ENCODE data around the gene NT5C2. TPM values are rescaled to one million over a fixed set of nuclear protein-coding genes. Genes with fewer than 3 reads are reported as not detected.

The NT5C2 gene
- total RNA-seq, 1 experiment from 2014 or later: 74.6 TPM

DNA sequence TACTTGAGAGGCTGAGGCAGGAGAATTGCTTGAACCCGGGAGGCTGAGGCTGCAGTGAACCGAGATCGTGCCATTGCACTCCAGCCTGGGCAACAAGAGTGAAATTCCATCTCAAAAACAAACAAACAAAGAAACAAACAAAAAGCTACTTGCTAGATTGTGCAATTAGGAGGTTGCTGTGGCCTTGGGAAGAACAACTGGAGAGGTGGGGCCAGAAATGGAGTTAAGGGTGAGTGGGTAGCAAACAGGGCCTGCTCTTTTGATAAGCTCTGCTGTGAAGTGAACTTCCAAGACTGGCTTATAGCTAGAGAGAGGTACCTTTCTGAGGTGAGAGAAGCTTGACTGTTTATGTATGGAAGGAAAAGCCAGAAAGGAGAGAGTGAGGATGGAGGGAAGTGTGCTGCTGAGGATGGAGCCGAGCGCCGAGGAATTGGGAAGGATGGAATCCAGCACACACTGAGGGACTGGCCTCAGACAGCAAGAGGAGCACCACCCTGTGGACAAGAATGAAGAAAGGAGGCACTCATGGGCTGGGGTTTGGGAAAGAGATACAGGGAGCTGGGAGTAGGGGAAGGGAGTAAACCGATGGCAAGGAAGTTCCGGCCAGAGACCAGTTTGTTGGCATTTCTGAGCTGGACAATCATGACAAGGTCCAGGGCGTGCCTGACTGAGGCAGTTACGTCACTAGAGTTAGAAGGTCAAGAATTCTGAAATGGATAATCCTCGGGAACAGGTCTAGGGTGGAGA is 45.6 kb upstream of the NT5C2 start:
- H2AFZ ChIP-seq (ENCODE audit: low read length): peak overlapping the region; percentile 14; the same call in 1 of the 2 replicates

DNA sequence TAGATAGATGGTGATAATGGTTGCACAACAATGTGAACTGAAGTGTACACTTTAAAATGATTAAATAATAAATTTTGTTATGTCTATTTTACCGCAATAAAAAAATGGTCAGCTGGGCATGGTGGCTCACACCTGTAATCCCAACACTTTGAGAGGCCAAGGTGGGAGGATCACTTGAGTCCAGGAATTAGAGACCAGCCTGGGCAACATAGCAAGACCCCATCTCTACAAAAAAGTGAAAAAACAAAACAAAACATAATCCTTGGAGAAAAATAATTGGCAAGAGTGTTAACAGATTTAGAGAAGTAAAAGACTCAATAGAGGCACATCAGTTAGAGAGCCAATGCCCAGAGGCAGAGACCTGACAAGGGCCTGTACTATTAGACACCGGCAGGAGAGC is 42.7 kb upstream of the NT5C2 start:
- TF ChIP-seq, protein P1, sequence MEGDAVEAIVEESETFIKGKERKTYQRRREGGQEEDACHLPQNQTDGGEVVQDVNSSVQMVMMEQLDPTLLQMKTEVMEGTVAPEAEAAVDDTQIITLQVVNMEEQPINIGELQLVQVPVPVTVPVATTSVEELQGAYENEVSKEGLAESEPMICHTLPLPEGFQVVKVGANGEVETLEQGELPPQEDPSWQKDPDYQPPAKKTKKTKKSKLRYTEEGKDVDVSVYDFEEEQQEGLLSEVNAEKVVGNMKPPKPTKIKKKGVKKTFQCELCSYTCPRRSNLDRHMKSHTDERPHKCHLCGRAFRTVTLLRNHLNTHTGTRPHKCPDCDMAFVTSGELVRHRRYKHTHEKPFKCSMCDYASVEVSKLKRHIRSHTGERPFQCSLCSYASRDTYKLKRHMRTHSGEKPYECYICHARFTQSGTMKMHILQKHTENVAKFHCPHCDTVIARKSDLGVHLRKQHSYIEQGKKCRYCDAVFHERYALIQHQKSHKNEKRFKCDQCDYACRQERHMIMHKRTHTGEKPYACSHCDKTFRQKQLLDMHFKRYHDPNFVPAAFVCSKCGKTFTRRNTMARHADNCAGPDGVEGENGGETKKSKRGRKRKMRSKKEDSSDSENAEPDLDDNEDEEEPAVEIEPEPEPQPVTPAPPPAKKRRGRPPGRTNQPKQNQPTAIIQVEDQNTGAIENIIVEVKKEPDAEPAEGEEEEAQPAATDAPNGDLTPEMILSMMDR (conservative IDR thresholded peaks at IDR 0.05; ENCODE audit: low read depth, low read length): no peak
- TF ChIP-seq EZH2 (IDR thresholded peaks at IDR 0.05; ENCODE audit: low read length, unreplicated experiment): no peak
- no peak for TF ChIP-seq EZH2phosphoT487 (IDR thresholded peaks at IDR 0.05; ENCODE audit: borderline replicate concordance, low read length)
- BruUV-seq (replicated peaks): no TSS peak

More for the DNA sequence above, 45.6 kb upstream of the NT5C2 start:
- Histone ChIP-seq H3K9ac (ENCODE audit: low read length) (peak overlapping the region; percentile 86), H3K4me2 (ENCODE audit: low read length) (peak overlapping the region; percentile 44), H4K20me1 (ENCODE audit: low read length) (no peaks in the 10 kb centered on the region), H3K79me2 (ENCODE audit: low read length) (no peaks in the 10 kb centered on the region), H3K27ac (ENCODE audit: low read length) (peak overlapping the region; percentile 100), H3K4me1 (ENCODE audit: insufficient read depth, low read length) (peaks cover 45% of the 10 kb centered on the region), H3K9me2 (replicated peaks; ENCODE audit: low read length) (no peaks in the 10 kb centered on the region), H3K36me3 (ENCODE audit: low read depth, low read length) (no peaks in the 10 kb centered on the region), H3K4me3 (ENCODE audit: low read length) (no peak overlapping the region), H3K9me3 (ENCODE audit: low read length) (no peaks in the 10 kb centered on the region), H3F3A (ENCODE audit: low read length, unreplicated experiment) (peaks cover 4% of the 10 kb centered on the region), H3K27me3 (ENCODE audit: low read length) (no peaks in the 10 kb centered on the region)
- CTCF ChIA-PET: interaction anchor here (0.6 to 1.0 kb wide), 4 partner anchors 50 to 133 kb away, joined by 3 to 6 read pairs (median 3); no protein-coding TSS in a partner anchor
- TF ChIP-seq, protein P1 (conservative IDR thresholded peaks at IDR 0.05; ENCODE audit: low read depth, low read length): peak; percentile 69
- TF ChIP-seq EZH2 (IDR thresholded peaks at IDR 0.05; ENCODE audit: low read length, unreplicated experiment): no peak
- POLR2A ChIA-PET (ENCODE audit: unreplicated experiment): interaction anchor here (0.6 kb wide), 1 partner anchor 146 kb away, joined by 5 read pairs; no protein-coding TSS in a partner anchor
- ATAC-seq: peak; percentile 32
- DNase-seq: peak; percentile 94
- intact Hi-C loops (cut with micrococcal nuclease): no loop called here
- BruUV-seq (replicated peaks): no TSS peak

More for the DNA sequence above, 42.7 kb upstream of the NT5C2 start:
- Histone ChIP-seq H3K79me2 (ENCODE audit: low read length) (no peaks in the 10 kb centered on the region), H4K20me1 (ENCODE audit: low read length) (no peaks in the 10 kb centered on the region), H2AFZ (ENCODE audit: low read length) (no peak overlapping the region), H3K4me2 (ENCODE audit: low read length) (no peak overlapping the region), H3K4me1 (ENCODE audit: insufficient read depth, low read length) (peaks cover 56% of the 10 kb centered on the region), H3K9me3 (ENCODE audit: low read length) (no peaks in the 10 kb centered on the region), H3K4me3 (ENCODE audit: low read length) (no peak overlapping the region), H3K9me2 (replicated peaks; ENCODE audit: low read length) (no peaks in the 10 kb centered on the region), H3K27me3 (ENCODE audit: low read length) (no peaks in the 10 kb centered on the region), H3K36me3 (ENCODE audit: low read depth, low read length) (no peaks in the 10 kb centered on the region), H3K9ac (ENCODE audit: low read length) (no peak overlapping the region), H3K27ac (ENCODE audit: low read length) (no peak overlapping the region), H3F3A (ENCODE audit: low read length, unreplicated experiment) (peaks cover 6% of the 10 kb centered on the region)
- POLR2A ChIA-PET (ENCODE audit: unreplicated experiment): no interaction called here
- ATAC-seq (no peak), DNase-seq (no peak)
- intact Hi-C loops (cut with micrococcal nuclease): no loop called here
- CTCF ChIA-PET: no interaction called here

Measured in PC-3 (cell line).